ENCODE results near the gene CDC42BPA. TPM values are rescaled to one million over a fixed set of nuclear protein-coding genes. Genes with fewer than 3 reads are reported as not detected.

Gene CDC42BPA
- total RNA-seq, 2 donors from 2014 or later: 30.0 to 34.3 TPM

DNA sequence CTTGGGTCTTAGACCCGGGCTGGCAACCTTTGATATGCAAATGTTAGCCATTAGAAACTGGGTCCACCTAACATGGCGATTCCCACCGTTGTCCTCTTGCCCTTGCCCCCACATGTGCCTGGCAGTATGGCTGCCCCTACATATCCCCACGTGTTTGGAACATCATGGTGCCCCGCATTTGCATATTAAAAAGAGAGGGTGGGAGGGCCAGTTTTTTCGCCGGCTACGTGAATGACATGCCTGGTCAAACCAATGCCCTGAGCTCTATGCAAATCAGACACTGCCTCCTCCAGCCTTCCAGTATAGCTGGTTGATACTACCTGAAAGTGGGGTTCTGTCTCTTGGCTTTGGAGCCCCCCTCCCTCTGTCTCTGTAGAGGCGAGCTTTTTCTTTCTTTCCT is 133.0 kb downstream of the CDC42BPA start:
- DNase-seq: peak; percentile 44
- H3K9me3 Mint-ChIP-seq: no peaks in the 10 kb centered on the region

GRCh38 chr1:227182012-227182411 is 136.3 kb downstream of the CDC42BPA start:
- DNase-seq: no peak
- no peak overlapping the region for H3K4me3 Mint-ChIP-seq
- H3K27ac Mint-ChIP-seq: no peak overlapping the region
- 93 to 94% methylated on average over 2 to 3 of the region's 3 CpGs for WGBS, 2 experiments (ENCODE audit: insufficient coverage in 1 of 2, insufficient read length in 1 of 2)
- no peak overlapping the region for H3K27ac ChIP-seq (ENCODE audit: low read depth, low read length)
- TF ChIP-seq, protein P1, sequence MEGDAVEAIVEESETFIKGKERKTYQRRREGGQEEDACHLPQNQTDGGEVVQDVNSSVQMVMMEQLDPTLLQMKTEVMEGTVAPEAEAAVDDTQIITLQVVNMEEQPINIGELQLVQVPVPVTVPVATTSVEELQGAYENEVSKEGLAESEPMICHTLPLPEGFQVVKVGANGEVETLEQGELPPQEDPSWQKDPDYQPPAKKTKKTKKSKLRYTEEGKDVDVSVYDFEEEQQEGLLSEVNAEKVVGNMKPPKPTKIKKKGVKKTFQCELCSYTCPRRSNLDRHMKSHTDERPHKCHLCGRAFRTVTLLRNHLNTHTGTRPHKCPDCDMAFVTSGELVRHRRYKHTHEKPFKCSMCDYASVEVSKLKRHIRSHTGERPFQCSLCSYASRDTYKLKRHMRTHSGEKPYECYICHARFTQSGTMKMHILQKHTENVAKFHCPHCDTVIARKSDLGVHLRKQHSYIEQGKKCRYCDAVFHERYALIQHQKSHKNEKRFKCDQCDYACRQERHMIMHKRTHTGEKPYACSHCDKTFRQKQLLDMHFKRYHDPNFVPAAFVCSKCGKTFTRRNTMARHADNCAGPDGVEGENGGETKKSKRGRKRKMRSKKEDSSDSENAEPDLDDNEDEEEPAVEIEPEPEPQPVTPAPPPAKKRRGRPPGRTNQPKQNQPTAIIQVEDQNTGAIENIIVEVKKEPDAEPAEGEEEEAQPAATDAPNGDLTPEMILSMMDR (conservative IDR thresholded peaks at IDR 0.05): no peak
- no peaks in the 10 kb centered on the region for H3K4me1 Mint-ChIP-seq
- H3K9me3 Mint-ChIP-seq: no peaks in the 10 kb centered on the region
- no peak overlapping the region for H3K4me3 ChIP-seq (ENCODE audit: low read length)
- H3K9me3 ChIP-seq (ENCODE audit: control insufficient read depth, low read length): peaks cover 10% of the 10 kb centered on the region
- no peaks in the 10 kb centered on the region for H3K27me3 ChIP-seq (ENCODE audit: control insufficient read depth, insufficient read depth, low read length, poor library complexity, severe bottlenecking)
- peaks cover 11% of the 10 kb centered on the region for H3K36me3 Mint-ChIP-seq (ENCODE audit: low read depth)
- H3K36me3 ChIP-seq (ENCODE audit: control insufficient read depth, insufficient read depth, low read length): no peaks in the 10 kb centered on the region
- no peaks in the 10 kb centered on the region for H3K4me1 ChIP-seq (ENCODE audit: control insufficient read depth, insufficient read depth, low read length)
- no peak overlapping the region for H3K9ac ChIP-seq (ENCODE audit: extremely low read depth, low read length, poor library complexity, severe bottlenecking)
- no peaks in the 10 kb centered on the region for H3K27me3 Mint-ChIP-seq (ENCODE audit: insufficient read depth)

More for the DNA sequence above, 133.0 kb downstream of the CDC42BPA start:
- 76 to 83% methylated on average over 8 to 9 of the region's 9 CpGs for WGBS, 2 experiments (ENCODE audit: insufficient coverage in 1 of 2, insufficient read length in 1 of 2)
- Mint-ChIP-seq H3K27ac (no peak overlapping the region), H3K4me1 (no peaks in the 10 kb centered on the region), H3K36me3 (ENCODE audit: low read depth) (peaks cover 4% of the 10 kb centered on the region), H3K27me3 (ENCODE audit: insufficient read depth) (no peaks in the 10 kb centered on the region), H3K4me3 (no peak overlapping the region)
- Histone ChIP-seq H3K9me3 (ENCODE audit: control insufficient read depth, low read length) (peaks cover 10% of the 10 kb centered on the region), H3K4me1 (ENCODE audit: control insufficient read depth, insufficient read depth, low read length) (no peaks in the 10 kb centered on the region), H3K27ac (ENCODE audit: low read depth, low read length) (no peak overlapping the region), H3K27me3 (ENCODE audit: control insufficient read depth, insufficient read depth, low read length, poor library complexity, severe bottlenecking) (no peaks in the 10 kb centered on the region), H3K36me3 (ENCODE audit: control insufficient read depth, insufficient read depth, low read length) (no peaks in the 10 kb centered on the region), H3K4me3 (ENCODE audit: low read length) (no peak overlapping the region), H3K9ac (ENCODE audit: extremely low read depth, low read length, poor library complexity, severe bottlenecking) (no peak overlapping the region)
- TF ChIP-seq, protein P1 (conservative IDR thresholded peaks at IDR 0.05): no peak

GRCh38 chr1:227175611-227176010 is 142.7 kb downstream of the CDC42BPA start:
- Mint-ChIP-seq H3K4me3 (no peak overlapping the region), H3K27ac (no peak overlapping the region)

More at GRCh38 chr1:227175611-227176010, 142.7 kb downstream of the CDC42BPA start:
- no peaks in the 10 kb centered on the region for H3K36me3 ChIP-seq (ENCODE audit: control insufficient read depth, insufficient read depth, low read length)
- no peak overlapping the region for H3K27ac ChIP-seq (ENCODE audit: low read depth, low read length)
- H3K4me1 ChIP-seq (ENCODE audit: control insufficient read depth, insufficient read depth, low read length): no peaks in the 10 kb centered on the region
- no peaks in the 10 kb centered on the region for H3K9me3 ChIP-seq (ENCODE audit: control insufficient read depth, low read length)
- H3K4me3 ChIP-seq (ENCODE audit: low read length): no peak overlapping the region
- Mint-ChIP-seq H3K9me3 (no peaks in the 10 kb centered on the region), H3K4me1 (no peaks in the 10 kb centered on the region), H3K27me3 (ENCODE audit: insufficient read depth) (no peaks in the 10 kb centered on the region), H3K36me3 (ENCODE audit: low read depth) (peaks cover 8% of the 10 kb centered on the region)
- H3K9ac ChIP-seq (ENCODE audit: extremely low read depth, low read length, poor library complexity, severe bottlenecking): no peak overlapping the region
- DNase-seq: no peak
- H3K27me3 ChIP-seq (ENCODE audit: control insufficient read depth, insufficient read depth, low read length, poor library complexity, severe bottlenecking): no peaks in the 10 kb centered on the region
- TF ChIP-seq, protein P1 (conservative IDR thresholded peaks at IDR 0.05): no peak
- WGBS, 2 experiments (ENCODE audit: insufficient coverage in 1 of 2, insufficient read length in 1 of 2): 94 to 96% methylated on average over 4 of the region's 4 CpGs
